Measurements from ENCODE around the gene GHDC.

- TF ChIP-seq CTCF (IDR thresholded peaks at IDR 0.05), result no peak
- no peak for TF ChIP-seq POLR2A (IDR thresholded peaks at IDR 0.05)
- TF ChIP-seq EP300 (IDR thresholded peaks at IDR 0.05), result no peak
Observed at GRCh38 chr17:42160531-42160910, 33.8 kb downstream of the GHDC start.
